ENCODE data around the gene AP5B1.

Gene AP5B1

DNA sequence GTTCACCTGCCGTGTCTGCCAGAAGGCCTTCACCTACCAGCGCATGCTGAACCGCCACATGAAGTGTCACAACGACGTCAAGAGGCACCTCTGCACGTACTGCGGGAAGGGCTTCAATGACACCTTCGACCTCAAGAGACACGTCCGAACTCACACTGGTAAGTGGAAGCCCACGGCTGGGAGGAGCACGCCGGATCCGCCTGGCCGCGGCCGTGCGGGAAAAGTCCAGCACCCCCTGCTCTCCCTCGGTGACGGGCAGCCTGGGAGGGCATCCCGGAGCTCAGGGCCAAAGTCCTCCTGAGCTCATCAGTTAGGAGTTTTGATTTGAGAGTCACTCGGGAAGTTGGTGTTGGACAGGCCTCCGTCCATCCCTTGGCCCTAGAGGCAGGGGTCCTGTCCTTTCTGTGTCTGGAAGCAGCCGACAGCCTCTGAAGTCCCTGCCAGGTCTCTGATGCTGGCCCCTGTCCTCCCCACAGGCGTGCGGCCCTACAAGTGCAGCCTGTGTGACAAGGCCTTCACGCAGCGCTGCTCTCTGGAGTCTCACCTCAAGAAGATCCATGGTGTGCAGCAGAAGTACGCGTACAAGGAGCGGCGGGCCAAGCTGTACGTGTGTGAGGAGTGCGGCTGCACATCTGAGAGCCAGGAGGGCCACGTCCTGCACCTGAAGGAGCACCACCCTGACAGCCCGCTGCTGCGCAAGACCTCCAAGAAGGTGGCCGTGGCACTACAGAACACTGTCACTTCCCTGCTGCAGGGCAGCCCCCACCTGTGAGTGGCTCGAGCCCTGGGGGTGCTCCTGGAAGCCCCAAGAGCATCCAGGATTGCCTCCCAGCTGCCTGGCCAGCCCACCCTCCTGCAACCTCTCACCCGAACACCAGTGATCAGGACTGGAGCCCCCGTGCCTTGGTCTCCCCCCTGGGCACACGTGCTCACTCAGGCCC, 14.1 kb upstream of the AP5B1 start:
- H3K4ac ChIP-seq (ENCODE audit: low read length): no peak overlapping the region
- no peak overlapping the region for H2BK5ac ChIP-seq (ENCODE audit: low read length)
- H4K91ac ChIP-seq (ENCODE audit: low read depth, low read length, poor library complexity): no peak overlapping the region
- no peak overlapping the region for H3K27ac ChIP-seq (replicated peaks; ENCODE audit: low read length)
- H3K79me1 ChIP-seq (ENCODE audit: low read depth, low read length): peaks cover 3% of the 10 kb centered on the region
- H2AK5ac ChIP-seq (ENCODE audit: low read depth, low read length): peak overlapping the region; percentile 68
- H3K27me3 ChIP-seq (ENCODE audit: control insufficient read depth in 3 of 3, insufficient read depth in 3 of 3, low read depth in 1 of 3, low read length in 3 of 3): peaks cover 0 to 95% (median 2%) of the 10 kb centered on the region in 3 experiments
- H3K23ac ChIP-seq (ENCODE audit: low read depth, low read length, poor library complexity): peak overlapping the region; percentile 87
- peak overlapping the region in 1 of 2 donors; percentile 14 for H3K4me3 ChIP-seq (ENCODE audit: low read length in 2 of 2)
- H4K8ac ChIP-seq (ENCODE audit: low read depth, low read length): no peak overlapping the region
- peaks cover 0 to 2% of the 10 kb centered on the region in 2 donors for H3K4me1 ChIP-seq (ENCODE audit: control insufficient read depth in 2 of 2, insufficient read depth in 1 of 2, low read depth in 1 of 2, low read length in 2 of 2)
- H3K18ac ChIP-seq (ENCODE audit: low read length): peak overlapping the region; percentile 7
- no peak overlapping the region for H2BK120ac ChIP-seq (ENCODE audit: low read depth, low read length)
- H3K14ac ChIP-seq (ENCODE audit: low read length): no peak overlapping the region
- no peaks in the 10 kb centered on the region for H3K9me3 ChIP-seq (replicated peaks in 1 of 2; ENCODE audit: control insufficient read depth in 2 of 2, insufficient read depth in 1 of 2, low read depth in 1 of 2, low read length in 2 of 2)
- no peak overlapping the region for H2AFZ ChIP-seq (ENCODE audit: low read length)
- DNase-seq (ENCODE audit: low spot score): no peak
- H3K9ac ChIP-seq (ENCODE audit: low read depth, low read length, poor library complexity): peak overlapping the region; percentile 74
- H3K4me2 ChIP-seq (ENCODE audit: insufficient read depth, low read length, poor library complexity, severe bottlenecking): no peak overlapping the region
- H2BK15ac ChIP-seq (ENCODE audit: low read length): no peak overlapping the region
- WGBS, 2 donors (ENCODE audit: extremely low coverage in 2 of 2, insufficient read length in 2 of 2, insufficient replicate concordance in 1 of 2): no CpG with 5 or more reads among the region's 42 CpGs
- H3K36me3 ChIP-seq (replicated peaks in 1 of 2; ENCODE audit: control insufficient read depth in 2 of 2, insufficient read depth in 2 of 2, low read length in 2 of 2): no peaks in the 10 kb centered on the region
- no peak overlapping the region for H2BK12ac ChIP-seq (ENCODE audit: low read length)

DNA sequence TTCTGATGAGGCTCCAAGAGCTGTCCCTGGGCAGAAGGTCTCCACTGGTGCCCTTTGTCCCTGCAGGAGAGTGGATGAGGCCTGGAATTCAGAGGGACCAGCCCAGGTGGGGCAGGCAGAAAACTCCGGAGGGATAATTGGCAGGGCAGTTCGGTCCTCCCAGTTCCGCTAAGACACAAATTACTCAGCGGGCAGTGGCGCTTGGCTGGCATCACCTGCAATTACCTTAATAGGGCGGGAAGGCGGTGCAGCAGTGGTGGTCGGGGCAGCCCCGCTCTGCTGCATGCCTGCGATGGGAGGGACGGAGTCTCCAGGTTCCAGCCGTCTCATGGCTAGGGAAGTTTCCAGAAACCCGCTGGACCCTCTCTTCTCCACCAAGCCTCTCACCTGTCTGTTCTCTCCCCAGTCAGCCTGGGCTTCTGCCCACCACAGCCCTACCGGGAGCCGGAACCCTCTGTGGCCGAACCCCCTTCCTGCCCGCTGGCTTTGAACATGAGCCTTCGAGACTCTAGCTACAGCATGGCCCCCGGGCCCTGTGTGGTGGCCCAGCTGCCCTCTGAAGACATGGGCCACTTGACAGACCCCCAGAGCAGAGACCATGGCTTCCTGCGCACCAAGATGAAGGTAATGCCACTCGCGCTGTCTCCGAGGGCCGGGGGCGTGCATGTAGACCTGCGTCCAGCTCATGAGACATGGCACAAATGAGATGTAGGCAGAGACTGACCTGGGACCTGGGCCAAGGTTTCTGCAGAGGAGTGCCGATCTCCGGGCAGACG, 13.0 kb upstream of the AP5B1 start:
- no peak overlapping the region for H3K4me2 ChIP-seq (ENCODE audit: insufficient read depth, low read length, poor library complexity, severe bottlenecking)
- no peak for DNase-seq (ENCODE audit: low spot score)
- peak overlapping the region; percentile 36 for H2BK12ac ChIP-seq (ENCODE audit: low read length)
- H2AK5ac ChIP-seq (ENCODE audit: low read depth, low read length): peak overlapping the region; percentile 84
- H4K8ac ChIP-seq (ENCODE audit: low read depth, low read length): no peak overlapping the region
- H3K9ac ChIP-seq (ENCODE audit: low read depth, low read length, poor library complexity): no peak overlapping the region
- peak overlapping the region; percentile 42 for H2BK120ac ChIP-seq (ENCODE audit: low read depth, low read length)
- no peak overlapping the region for H2BK5ac ChIP-seq (ENCODE audit: low read length)
- peaks cover 0 to 100% (median 10%) of the 10 kb centered on the region in 3 experiments for H3K27me3 ChIP-seq (ENCODE audit: control insufficient read depth in 3 of 3, insufficient read depth in 3 of 3, low read depth in 1 of 3, low read length in 3 of 3)
- no CpG with 5 or more reads among the region's 29 CpGs for WGBS, 2 donors (ENCODE audit: extremely low coverage in 2 of 2, insufficient read length in 2 of 2, insufficient replicate concordance in 1 of 2)
- peak overlapping the region; percentile 52 for H3K23ac ChIP-seq (ENCODE audit: low read depth, low read length, poor library complexity)
- no peak overlapping the region for H4K91ac ChIP-seq (ENCODE audit: low read depth, low read length, poor library complexity)
- H2BK15ac ChIP-seq (ENCODE audit: low read length): no peak overlapping the region
- H3K18ac ChIP-seq (ENCODE audit: low read length): peak overlapping the region; percentile 46
- peaks cover 5% of the 10 kb centered on the region for H3K79me1 ChIP-seq (ENCODE audit: low read depth, low read length)
- peaks cover 0 to 2% of the 10 kb centered on the region in 2 donors for H3K4me1 ChIP-seq (ENCODE audit: control insufficient read depth in 2 of 2, insufficient read depth in 1 of 2, low read depth in 1 of 2, low read length in 2 of 2)
- H3K4ac ChIP-seq (ENCODE audit: low read length): no peak overlapping the region
- peak overlapping the region; percentile 51 for H3K14ac ChIP-seq (ENCODE audit: low read length)
- H3K4me3 ChIP-seq (ENCODE audit: low read length in 2 of 2): no peak overlapping the region
- no peak overlapping the region for H3K27ac ChIP-seq (replicated peaks; ENCODE audit: low read length)
- no peaks in the 10 kb centered on the region for H3K9me3 ChIP-seq (replicated peaks in 1 of 2; ENCODE audit: control insufficient read depth in 2 of 2, insufficient read depth in 1 of 2, low read depth in 1 of 2, low read length in 2 of 2)
- no peak overlapping the region for H2AFZ ChIP-seq (ENCODE audit: low read length)
- no peaks in the 10 kb centered on the region for H3K36me3 ChIP-seq (replicated peaks in 1 of 2; ENCODE audit: control insufficient read depth in 2 of 2, insufficient read depth in 2 of 2, low read length in 2 of 2)

DNA sequence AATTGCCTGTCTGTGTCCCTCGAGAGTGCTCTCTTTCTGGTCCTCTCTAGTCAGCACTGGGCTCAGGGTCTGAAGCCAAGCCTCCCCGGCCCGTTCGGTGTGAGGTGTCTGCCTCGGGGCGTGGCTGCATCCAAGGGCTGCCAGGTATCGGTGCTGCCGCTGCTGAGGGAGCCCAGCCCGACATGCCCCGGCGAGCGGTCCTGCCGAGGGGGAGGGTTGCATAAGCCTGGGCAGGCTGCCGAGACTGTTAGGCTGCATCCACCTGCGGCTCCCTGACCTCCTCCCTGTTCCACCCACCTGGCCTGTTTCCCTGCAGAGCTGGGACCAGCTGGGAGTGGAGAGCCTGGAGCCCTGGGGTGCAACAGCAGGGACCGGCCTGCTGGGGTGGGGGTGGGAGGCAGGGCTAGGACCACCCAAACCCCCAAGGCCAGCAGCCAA, 12.4 kb upstream of the AP5B1 start:
- H2BK120ac ChIP-seq (ENCODE audit: low read depth, low read length): no peak overlapping the region
- no peak overlapping the region for H2AFZ ChIP-seq (ENCODE audit: low read length)
- peak overlapping the region; percentile 65 for H4K8ac ChIP-seq (ENCODE audit: low read depth, low read length)
- H3K9ac ChIP-seq (ENCODE audit: low read depth, low read length, poor library complexity): peak overlapping the region; percentile 60
- peak overlapping the region; percentile 57 for H3K18ac ChIP-seq (ENCODE audit: low read length)
- H4K91ac ChIP-seq (ENCODE audit: low read depth, low read length, poor library complexity): no peak overlapping the region
- no peaks in the 10 kb centered on the region for H3K9me3 ChIP-seq (replicated peaks in 1 of 2; ENCODE audit: control insufficient read depth in 2 of 2, insufficient read depth in 1 of 2, low read depth in 1 of 2, low read length in 2 of 2)
- H3K4me1 ChIP-seq (ENCODE audit: control insufficient read depth in 2 of 2, insufficient read depth in 1 of 2, low read depth in 1 of 2, low read length in 2 of 2): peaks cover 3 to 6% of the 10 kb centered on the region in 2 donors
- no peak overlapping the region for H2BK5ac ChIP-seq (ENCODE audit: low read length)
- H3K23ac ChIP-seq (ENCODE audit: low read depth, low read length, poor library complexity): peak overlapping the region; percentile 80
- peaks cover 5% of the 10 kb centered on the region for H3K79me1 ChIP-seq (ENCODE audit: low read depth, low read length)
- H2BK15ac ChIP-seq (ENCODE audit: low read length): no peak overlapping the region
- H2AK5ac ChIP-seq (ENCODE audit: low read depth, low read length): peak overlapping the region; percentile 84
- H3K14ac ChIP-seq (ENCODE audit: low read length): no peak overlapping the region
- H3K36me3 ChIP-seq (replicated peaks in 1 of 2; ENCODE audit: control insufficient read depth in 2 of 2, insufficient read depth in 2 of 2, low read length in 2 of 2): no peaks in the 10 kb centered on the region
- no peak overlapping the region for H3K27ac ChIP-seq (replicated peaks; ENCODE audit: low read length)
- H2BK12ac ChIP-seq (ENCODE audit: low read length): no peak overlapping the region
- no peak overlapping the region for H3K4me2 ChIP-seq (ENCODE audit: insufficient read depth, low read length, poor library complexity, severe bottlenecking)
- no peak overlapping the region for H3K4me3 ChIP-seq (ENCODE audit: low read length in 2 of 2)
- no peak for DNase-seq (ENCODE audit: low spot score)
- WGBS, 2 donors (ENCODE audit: extremely low coverage in 2 of 2, insufficient read length in 2 of 2, insufficient replicate concordance in 1 of 2): no CpG with 5 or more reads among the region's 16 CpGs
- peak overlapping the region; percentile 66 for H3K4ac ChIP-seq (ENCODE audit: low read length)
- peaks cover under 1 to 100% (median 16%) of the 10 kb centered on the region in 3 experiments for H3K27me3 ChIP-seq (ENCODE audit: control insufficient read depth in 3 of 3, insufficient read depth in 3 of 3, low read depth in 1 of 3, low read length in 3 of 3)
